Stomach (tissue), 4 donors: ENCODE results near the gene OR9A2.

ENCODE experiments used
- EP300 ChIP-seq: sonication (generic); formaldehyde crosslinking; IDR thresholded peaks from one replicate; pipeline ENCODE4 v1.6.1; 2017; ENCODE audit warnings: antibody characterized with exemption
- TF ChIP-seq, protein P1 (sequence below), 7 experiments: fragments of 450-650 bp in 4 of 7; fragments of 200-600 bp in 3 of 7; sonication (generic) in 3 of 7; IDR thresholded peaks; one replicate each; pipeline ENCODE4 v1.5.1; 2016 to 2019; ENCODE audit warnings: antibody characterized with exemption in 7 of 7, control low read depth in 2 of 7, mild to moderate bottlenecking in 1 of 7

DNA sequence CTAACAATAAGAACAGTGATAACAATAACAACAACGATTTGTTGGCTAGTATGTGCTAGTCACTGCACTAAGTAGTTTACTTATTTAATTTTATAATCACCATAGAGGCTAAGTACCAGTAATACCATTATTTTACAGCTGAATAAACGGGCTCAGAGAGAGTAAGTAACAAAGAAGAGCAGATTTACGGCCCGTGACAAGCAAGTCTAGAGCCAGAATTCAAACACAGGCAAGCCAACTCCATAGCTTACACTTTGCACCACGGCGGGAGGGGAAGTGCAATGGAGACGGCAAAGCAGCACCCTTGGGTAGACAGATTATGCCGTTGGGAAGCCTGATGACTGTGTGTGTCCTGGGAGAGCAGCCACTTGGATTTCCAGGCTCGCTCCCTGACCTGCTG lies 24.0 kb upstream of the OR9A2 start:
- TF ChIP-seq EP300 = no peak
- TF ChIP-seq, protein P1, sequence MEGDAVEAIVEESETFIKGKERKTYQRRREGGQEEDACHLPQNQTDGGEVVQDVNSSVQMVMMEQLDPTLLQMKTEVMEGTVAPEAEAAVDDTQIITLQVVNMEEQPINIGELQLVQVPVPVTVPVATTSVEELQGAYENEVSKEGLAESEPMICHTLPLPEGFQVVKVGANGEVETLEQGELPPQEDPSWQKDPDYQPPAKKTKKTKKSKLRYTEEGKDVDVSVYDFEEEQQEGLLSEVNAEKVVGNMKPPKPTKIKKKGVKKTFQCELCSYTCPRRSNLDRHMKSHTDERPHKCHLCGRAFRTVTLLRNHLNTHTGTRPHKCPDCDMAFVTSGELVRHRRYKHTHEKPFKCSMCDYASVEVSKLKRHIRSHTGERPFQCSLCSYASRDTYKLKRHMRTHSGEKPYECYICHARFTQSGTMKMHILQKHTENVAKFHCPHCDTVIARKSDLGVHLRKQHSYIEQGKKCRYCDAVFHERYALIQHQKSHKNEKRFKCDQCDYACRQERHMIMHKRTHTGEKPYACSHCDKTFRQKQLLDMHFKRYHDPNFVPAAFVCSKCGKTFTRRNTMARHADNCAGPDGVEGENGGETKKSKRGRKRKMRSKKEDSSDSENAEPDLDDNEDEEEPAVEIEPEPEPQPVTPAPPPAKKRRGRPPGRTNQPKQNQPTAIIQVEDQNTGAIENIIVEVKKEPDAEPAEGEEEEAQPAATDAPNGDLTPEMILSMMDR (IDR thresholded peaks at IDR 0.05) = no peak
